ENCODE data around the gene STK32B. TPM values are rescaled to one million over a fixed set of nuclear protein-coding genes. Genes with fewer than 3 reads are reported as not detected.

STK32B gene
- total and polyA plus RNA-seq, 7 donors: 0.14 to 0.73 (median 0.52) TPM

DNA sequence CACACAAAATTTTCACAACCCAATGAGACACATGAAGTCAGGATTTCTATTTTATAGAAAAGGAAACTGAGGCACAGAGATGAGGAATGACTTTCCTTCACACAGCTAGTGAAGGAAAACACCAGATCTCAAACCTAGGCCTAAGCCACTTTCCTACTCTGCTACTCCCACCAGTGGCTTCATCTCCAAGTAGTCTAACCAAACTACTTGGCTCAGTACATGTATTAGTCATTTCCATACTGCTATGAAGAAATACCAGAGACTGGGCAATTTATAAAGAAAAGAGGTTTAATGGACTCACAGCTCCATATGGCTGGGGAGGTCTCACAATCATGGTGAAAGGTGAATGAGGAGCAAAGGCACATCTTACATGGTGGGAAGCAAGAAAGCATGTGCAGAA lies 460.5 kb downstream of the STK32B start:
- Histone ChIP-seq H3K4me3 (no peak overlapping the region), H3K9me3 (no peaks in the 10 kb centered on the region), H3K36me3 (ENCODE audit: insufficient read depth in 1 of 2, low read depth in 1 of 2) (no peaks in the 10 kb centered on the region), H3K27me3 (ENCODE audit: insufficient read depth in 3 of 3, low read length in 2 of 3) (no peaks in the 10 kb centered on the region), H3K4me1 (no peaks in the 10 kb centered on the region), H3K27ac (no peak overlapping the region)
- no peak for DNase-seq
- intact Hi-C loops (cut with DNase I): no loop called here
- ATAC-seq: no peak
- TF ChIP-seq, protein P1, sequence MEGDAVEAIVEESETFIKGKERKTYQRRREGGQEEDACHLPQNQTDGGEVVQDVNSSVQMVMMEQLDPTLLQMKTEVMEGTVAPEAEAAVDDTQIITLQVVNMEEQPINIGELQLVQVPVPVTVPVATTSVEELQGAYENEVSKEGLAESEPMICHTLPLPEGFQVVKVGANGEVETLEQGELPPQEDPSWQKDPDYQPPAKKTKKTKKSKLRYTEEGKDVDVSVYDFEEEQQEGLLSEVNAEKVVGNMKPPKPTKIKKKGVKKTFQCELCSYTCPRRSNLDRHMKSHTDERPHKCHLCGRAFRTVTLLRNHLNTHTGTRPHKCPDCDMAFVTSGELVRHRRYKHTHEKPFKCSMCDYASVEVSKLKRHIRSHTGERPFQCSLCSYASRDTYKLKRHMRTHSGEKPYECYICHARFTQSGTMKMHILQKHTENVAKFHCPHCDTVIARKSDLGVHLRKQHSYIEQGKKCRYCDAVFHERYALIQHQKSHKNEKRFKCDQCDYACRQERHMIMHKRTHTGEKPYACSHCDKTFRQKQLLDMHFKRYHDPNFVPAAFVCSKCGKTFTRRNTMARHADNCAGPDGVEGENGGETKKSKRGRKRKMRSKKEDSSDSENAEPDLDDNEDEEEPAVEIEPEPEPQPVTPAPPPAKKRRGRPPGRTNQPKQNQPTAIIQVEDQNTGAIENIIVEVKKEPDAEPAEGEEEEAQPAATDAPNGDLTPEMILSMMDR (IDR thresholded peaks at IDR 0.05): no peak

DNA sequence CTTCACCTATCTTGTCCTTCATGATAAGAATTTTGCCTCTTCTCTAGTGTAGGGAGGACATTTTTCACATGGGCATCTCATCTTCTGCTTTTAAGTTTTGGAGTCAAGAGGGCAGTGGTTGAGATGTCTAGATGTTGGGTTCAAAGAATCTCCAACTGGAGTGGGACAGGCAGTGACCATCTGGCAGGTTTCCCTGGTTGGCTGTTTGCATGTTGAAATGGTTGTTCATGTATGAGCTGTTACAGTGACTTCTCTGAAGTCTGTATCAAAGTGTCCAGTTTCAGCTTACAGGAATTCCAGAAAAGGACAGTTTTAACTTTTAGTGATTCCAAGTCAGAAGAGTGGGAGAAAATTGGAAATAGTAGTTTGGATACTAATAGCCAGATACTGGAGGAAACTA lies 464.4 kb downstream of the STK32B start:
- no peak for ATAC-seq

DNA sequence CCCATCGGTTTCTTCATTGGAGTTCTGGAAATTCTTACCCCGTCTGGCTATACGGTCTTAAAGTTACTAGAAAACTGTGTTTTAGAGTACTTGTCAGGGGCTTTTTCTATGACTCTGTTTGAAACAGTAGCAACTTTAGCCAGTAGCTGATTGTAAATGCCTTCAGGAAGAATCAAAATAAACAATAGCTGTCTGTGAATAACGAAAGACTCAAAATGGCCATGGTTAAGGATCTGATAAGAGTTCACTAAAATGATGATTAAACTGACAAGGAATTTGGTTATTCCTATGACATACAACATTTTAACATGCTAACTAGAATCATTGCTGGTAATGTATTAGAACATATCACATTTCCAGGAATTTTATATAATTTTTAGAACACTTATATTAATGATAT lies 466.1 kb downstream of the STK32B start:
- ATAC-seq (no peak), DNase-seq (no peak)
- Histone ChIP-seq H3K27ac (no peak overlapping the region), H3K9me3 (no peaks in the 10 kb centered on the region), H3K36me3 (ENCODE audit: insufficient read depth in 1 of 2, low read depth in 1 of 2) (no peaks in the 10 kb centered on the region), H3K4me3 (no peak overlapping the region), H3K27me3 (ENCODE audit: insufficient read depth in 3 of 3, low read length in 2 of 3) (no peaks in the 10 kb centered on the region), H3K4me1 (no peaks in the 10 kb centered on the region)
- intact Hi-C loops (cut with DNase I): no loop called here
- TF ChIP-seq, protein P1 (IDR thresholded peaks at IDR 0.05): no peak
- 82 to 97% (median 93%) methylated on average over 4 of the region's 4 CpGs for WGBS, 3 donors

More for the DNA sequence above, 464.4 kb downstream of the STK32B start:
- H3K27ac ChIP-seq: no peak overlapping the region
- no peaks in the 10 kb centered on the region for H3K4me1 ChIP-seq
- intact Hi-C loops (cut with DNase I): no loop called here
- TF ChIP-seq, protein P1 (IDR thresholded peaks at IDR 0.05): no peak
- no peaks in the 10 kb centered on the region for H3K27me3 ChIP-seq (ENCODE audit: insufficient read depth in 3 of 3, low read length in 2 of 3)
- DNase-seq: no peak
- no peaks in the 10 kb centered on the region for H3K36me3 ChIP-seq (ENCODE audit: insufficient read depth in 1 of 2, low read depth in 1 of 2)
- no peak overlapping the region for H3K4me3 ChIP-seq
- H3K9me3 ChIP-seq: no peaks in the 10 kb centered on the region

DNA sequence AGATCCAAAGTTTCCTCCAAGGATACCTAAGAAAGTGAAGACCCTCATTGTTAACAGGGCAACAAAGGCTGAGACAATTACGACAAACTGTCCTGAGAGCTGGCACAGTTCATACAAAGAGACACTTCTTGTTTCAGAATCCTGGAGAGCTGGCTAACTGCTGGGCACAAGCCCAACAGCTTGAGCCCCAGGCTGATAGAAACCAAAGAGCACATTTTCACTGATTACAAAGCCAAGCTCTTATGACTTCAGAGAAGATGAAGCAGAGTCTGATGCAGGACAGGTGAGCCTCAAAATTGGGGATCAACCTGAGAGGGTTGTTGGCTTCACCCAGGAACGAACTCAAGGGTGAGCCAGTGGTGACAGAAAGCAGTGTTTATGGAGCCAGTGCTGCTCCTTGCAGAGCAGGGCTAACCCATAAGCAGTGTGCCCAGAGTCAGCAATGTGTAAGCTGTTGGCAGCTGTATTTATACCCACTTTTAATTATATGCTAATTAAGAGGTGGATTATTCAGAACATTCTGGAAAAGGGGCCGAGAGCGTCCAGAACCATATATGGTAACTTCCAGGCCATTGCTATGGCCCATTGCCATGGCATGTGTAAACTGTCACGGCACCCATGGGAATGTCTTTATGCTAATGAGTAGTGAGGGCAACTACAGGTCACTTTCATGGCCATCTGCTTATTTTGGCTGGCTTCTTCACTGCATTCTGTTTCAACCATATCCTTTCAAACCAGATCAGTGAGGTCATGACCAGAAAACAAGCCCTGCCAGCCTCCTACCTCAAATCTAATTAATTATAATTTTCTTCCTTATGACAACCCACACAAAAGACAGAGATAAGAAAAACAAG lies 473.4 kb downstream of the STK32B start:
- Histone ChIP-seq H3K36me3 (ENCODE audit: insufficient read depth in 1 of 2, low read depth in 1 of 2) (no peaks in the 10 kb centered on the region), H3K4me1 (no peaks in the 10 kb centered on the region), H3K4me3 (no peak overlapping the region), H3K9me3 (peaks cover 2% of the 10 kb centered on the region), H3K27me3 (ENCODE audit: insufficient read depth in 3 of 3, low read length in 2 of 3) (no peaks in the 10 kb centered on the region), H3K27ac (no peak overlapping the region)
- DNase-seq (no peak), ATAC-seq (no peak)
- WGBS, 3 donors: 9 to 20% (median 13%) methylated on average over 5 of the region's 5 CpGs
- TF ChIP-seq, protein P1 (IDR thresholded peaks at IDR 0.05): no peak
- intact Hi-C loops (cut with DNase I): no loop called here

Data from psoas muscle (tissue), 8 donors.